CD4-positive, alpha-beta T cell treated with Interleukin-21 for 1 hour (primary cell): ENCODE results near the gene SLC35E4.
"Not testable (repeated sequence)": the region's sequence is repeated elsewhere in the genome, so short reads cannot be mapped to it uniquely, and the experiment has no call there.

Source experiments
- DNase-seq: peaks from one replicate; pipeline ENCODE4 v3.0.0-alpha.2; 2020

SLC35E4 gene

DNA sequence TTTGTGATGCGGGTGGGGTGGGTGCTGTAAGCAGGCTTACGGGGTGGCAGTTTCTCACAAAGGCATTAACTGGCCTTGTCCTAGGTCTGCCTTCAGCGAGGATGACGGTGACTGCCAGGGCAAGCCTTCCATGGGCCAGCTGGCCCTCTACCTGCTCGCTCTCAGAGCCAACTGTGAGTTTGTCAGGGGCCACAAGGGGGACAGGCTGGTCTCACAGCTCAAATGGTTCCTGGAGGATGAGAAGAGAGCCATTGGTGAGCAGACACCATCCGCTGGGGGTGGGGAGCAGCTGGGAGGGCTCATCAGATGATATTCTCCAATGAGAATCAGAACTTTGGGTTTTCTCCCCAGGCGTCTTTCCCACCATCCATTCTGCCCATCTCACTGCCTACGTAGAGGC lies 22.8 kb upstream of the SLC35E4 start:
- no peak for DNase-seq

DNA sequence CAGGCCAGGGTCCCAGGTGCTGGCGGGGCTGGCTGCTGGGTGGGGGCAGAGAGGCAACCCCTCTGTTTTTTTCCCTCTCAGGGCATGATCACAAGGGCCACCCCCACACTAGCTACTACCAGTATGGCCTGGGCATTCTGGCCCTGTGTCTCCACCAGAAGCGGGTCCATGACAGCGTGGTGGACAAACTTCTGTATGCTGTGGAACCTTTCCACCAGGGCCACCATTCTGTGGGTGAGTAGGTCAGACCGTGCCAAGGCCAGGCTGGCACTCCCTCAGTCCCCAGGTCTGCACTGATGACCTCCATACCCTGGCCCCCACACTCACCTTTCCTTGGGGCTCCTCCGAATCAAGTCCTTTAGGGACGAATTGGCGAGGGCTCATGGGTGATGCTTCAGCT lies 21.3 kb upstream of the SLC35E4 start:
- DNase-seq, result no peak

DNA sequence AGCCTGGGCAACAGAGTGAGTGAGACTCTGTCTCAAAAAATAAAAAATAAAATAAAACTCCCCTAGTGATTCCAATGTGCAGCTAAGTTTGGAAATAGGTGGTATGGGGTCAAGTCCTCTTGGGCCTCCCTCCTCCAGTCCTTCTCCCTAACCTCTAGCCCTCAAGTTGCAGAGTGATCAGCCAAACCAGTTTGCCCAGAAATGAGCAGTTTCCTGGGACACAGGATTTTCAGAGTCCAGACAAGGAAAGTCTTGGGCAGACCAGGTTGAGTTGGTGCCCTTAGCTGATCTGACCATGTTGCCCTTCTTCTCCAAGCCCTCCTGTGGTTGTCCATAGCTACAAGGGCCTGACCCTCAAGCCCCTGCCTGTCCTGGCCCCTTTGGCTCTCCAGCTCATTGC lies 20.7 kb upstream of the SLC35E4 start:
- no peak for DNase-seq

DNA sequence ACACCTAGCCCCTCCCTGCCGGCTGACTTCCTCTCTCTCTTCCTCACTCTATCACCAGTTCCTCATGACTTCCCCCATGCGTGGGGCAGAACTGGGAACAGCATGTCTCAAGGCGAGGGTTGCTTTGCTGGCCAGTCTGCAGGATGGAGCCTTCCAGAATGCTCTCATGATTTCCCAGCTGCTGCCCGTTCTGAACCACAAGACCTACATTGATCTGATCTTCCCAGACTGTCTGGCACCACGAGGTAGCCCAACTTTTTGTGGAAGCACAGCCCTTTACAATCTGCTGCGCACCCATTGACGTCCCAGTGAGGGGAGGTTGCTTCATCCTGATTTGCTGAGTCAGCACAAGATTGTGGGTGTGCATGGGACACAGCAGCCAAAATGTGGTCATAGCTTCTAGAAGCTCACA lies 20.0 kb upstream of the SLC35E4 start:
- DNase-seq, result no peak

DNA sequence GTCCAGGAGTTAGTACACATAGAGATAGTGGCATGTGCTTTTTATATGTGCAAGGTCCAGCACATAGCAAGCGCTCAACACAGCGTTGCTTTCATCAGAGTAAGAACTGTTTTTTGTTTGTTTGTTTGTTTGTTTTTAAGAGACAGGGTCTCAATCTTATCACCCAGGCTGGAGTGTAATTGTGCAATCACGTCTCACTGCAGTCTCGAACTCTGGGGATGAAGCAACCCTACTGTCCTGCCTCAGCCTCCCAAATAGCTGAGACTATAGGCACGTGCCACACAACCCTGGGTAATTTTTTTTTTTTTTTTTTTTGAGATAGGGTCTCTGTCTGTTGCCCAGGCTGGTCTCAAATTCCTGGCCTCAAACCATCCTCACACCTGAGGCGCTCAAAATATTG lies 17.8 kb upstream of the SLC35E4 start:
- no peak for DNase-seq

GRCh38 chr22:30619909-30620308 lies 15.7 kb upstream of the SLC35E4 start:
- DNase-seq, result not testable (repeated sequence)

DNA sequence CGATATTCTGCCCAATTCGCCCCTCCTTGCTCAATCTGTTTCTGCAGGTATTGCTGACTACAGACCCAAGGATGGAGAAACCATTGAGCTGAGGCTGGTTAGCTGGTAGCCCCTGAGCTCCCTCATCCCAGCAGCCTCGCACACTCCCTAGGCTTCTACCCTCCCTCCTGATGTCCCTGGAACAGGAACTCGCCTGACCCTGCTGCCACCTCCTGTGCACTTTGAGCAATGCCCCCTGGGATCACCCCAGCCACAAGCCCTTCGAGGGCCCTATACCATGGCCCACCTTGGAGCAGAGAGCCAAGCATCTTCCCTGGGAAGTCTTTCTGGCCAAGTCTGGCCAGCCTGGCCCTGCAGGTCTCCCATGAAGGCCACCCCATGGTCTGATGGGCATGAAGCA lies 9.2 kb upstream of the SLC35E4 start:
- DNase-seq, result no peak

DNA sequence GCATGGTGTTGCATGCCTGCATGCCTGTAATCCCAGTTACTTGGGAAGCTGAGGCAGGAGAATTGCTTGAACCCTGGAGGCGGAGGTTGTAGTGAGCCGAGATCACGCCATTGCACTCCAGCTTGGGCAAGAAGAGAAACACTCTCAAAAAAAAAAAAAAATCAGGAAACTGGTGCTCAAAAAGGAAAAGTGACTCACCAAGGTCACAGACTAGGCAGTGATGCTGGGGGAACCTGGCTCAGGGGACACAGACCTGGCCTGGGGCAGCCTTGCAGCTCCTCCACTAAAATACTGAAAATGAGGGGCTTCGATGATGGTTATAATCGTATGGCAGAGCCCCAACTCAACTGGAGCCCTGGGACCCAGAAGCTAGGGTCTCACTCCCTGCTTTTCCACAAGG lies 8.1 kb upstream of the SLC35E4 start:
- DNase-seq, result no peak

DNA sequence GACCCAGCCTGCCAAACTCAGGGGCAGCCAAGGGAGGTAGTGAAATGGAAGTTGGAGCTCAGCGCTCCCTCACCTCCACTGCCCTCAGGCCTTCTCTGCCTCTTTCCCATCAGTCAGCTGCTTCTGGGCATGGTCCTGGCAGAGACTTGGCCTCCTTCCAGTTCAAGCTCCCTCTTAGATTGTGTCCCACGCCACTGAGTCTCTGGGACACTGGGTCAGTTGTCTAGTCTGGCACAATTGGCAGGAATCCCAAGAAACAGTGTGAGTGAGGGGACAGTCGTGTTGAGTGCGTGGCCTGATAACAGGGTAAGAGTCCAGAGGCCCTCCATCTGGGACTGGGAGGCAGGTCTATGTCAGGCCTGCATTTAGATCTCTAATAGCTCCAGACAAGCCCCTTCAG lies 7.1 kb upstream of the SLC35E4 start:
- DNase-seq, result no peak

GRCh38 chr22:30631469-30631868 lies 4.1 kb upstream of the SLC35E4 start:
- DNase-seq, result not testable (repeated sequence)

GRCh38 chr22:30634471-30635233 lies 929 bp upstream of the SLC35E4 start:
- DNase-seq, result peak; percentile 90

DNA sequence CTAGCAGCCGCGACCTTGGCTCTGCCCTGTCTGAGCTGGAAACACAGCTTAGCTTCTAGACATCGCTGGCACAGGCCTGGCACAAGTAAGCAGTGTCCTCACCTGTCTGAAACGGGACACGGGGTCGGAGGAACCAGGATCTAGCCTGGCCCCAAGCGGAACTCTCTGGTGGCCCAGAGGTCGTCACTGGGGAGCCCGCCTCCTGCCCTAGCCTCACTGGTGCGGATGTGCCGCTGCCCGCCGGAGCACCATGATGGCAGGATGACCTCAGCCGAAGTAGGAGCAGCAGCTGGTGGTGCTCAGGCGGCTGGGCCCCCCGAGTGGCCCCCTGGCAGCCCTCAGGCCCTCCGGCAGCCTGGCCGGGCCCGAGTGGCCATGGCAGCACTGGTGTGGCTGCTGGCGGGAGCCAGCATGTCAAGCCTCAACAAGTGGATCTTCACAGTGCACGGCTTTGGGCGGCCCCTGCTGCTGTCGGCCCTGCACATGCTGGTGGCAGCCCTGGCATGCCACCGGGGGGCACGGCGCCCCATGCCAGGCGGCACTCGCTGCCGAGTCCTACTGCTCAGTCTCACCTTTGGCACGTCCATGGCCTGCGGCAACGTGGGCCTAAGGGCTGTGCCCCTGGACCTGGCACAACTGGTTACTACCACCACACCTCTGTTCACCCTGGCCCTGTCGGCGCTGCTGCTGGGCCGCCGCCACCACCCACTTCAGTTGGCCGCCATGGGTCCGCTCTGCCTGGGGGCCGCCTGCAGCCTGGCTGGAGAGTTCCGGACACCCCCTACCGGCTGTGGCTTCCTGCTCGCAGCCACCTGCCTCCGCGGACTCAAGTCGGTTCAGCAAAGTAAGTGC lies 871 bp downstream of the SLC35E4 start:
- no peak for DNase-seq

GRCh38 chr22:30637701-30638114 lies 2.1 kb downstream of the SLC35E4 start:
- DNase-seq, result no peak

GRCh38 chr22:30640361-30640760 lies 4.8 kb downstream of the SLC35E4 start:
- no peak for DNase-seq

GRCh38 chr22:30640839-30641430 lies 5.4 kb downstream of the SLC35E4 start:
- DNase-seq, result no peak

DNA sequence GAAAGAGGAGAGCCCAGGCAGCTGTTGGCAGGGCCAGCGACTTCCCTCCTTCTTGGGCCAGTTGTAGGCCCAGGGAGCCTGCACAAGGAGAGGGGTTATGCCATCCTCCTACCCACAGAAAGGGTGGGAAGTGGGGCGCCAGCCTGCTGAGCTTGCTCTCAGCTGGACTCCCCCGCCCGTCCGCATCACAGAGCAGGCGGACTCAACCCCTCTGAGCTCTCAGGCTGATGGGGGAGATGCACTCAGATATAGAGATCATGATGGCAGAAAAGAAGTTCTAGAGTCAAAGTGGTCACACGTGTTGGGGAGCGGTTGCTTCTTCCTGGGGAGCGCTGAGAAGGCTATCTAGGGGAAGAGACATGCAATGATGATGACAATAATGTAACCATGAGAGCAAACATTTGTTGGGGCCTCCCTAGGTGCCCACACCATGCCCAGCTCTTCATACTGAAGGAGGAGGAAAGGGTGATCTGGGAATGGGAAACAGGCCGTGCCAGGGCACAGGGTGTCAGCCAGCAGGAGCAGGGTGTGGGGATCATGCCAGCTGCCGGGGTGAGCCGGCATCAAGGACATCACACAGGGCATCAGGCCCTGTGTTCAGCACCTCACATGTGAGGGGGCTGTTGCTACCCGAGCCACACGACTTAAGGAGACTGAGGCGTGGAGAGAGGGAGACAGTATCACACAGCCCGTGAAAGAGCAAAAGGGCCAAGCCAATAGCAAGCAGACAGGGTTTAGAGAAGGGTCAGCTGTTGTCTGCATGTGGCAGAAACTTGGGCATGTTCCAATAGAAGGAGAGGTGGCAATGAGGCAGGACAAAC lies 7.7 kb downstream of the SLC35E4 start:
- DNase-seq, result no peak

DNA sequence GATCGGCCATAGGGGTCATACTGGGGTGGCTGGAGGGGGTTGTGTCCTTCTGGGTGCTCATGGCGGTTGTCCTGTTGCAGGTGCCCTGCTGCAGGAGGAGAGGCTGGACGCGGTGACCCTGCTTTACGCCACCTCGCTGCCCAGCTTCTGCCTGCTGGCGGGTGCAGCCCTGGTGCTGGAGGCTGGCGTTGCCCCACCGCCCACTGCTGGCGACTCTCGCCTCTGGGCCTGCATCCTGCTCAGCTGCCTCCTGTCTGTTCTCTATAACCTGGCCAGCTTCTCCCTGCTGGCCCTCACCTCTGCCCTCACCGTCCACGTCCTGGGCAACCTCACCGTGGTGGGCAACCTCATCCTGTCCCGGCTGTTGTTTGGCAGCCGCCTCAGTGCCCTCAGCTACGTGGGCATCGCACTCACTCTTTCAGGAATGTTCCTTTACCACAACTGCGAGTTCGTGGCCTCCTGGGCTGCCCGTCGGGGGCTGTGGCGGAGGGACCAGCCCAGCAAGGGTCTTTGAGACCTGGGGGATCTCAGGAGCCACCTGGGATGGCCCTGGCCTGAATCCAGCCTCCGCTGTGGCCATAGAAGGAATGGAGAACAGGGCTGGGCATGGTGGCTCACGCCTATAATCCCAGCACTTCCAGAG lies 11.1 kb downstream of the SLC35E4 start:
- no peak for DNase-seq

- DNase-seq, result no peak
Observed at GRCh38 chr22:30647536-30647935, 12.0 kb downstream of the SLC35E4 start.

DNA sequence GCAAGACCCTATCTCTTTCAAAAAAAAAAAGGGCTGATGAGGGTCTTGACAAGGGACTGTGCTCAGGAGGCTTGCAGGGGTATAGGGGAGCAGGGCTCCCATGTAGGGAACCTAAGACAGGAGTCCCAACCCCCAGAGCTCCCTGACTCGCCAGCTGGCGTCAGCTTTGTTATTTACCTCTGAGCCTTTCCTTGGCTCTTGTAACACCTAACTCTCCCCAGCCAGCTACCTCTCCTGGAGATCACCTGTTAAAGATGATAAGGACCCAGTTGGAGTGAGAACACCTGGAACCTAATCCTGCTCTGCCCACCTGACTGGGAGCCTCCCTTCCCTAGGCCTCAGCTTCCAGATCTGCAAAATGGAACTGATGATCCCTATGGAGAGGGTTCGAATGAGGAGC lies 13.2 kb downstream of the SLC35E4 start:
- DNase-seq, result no peak

DNA sequence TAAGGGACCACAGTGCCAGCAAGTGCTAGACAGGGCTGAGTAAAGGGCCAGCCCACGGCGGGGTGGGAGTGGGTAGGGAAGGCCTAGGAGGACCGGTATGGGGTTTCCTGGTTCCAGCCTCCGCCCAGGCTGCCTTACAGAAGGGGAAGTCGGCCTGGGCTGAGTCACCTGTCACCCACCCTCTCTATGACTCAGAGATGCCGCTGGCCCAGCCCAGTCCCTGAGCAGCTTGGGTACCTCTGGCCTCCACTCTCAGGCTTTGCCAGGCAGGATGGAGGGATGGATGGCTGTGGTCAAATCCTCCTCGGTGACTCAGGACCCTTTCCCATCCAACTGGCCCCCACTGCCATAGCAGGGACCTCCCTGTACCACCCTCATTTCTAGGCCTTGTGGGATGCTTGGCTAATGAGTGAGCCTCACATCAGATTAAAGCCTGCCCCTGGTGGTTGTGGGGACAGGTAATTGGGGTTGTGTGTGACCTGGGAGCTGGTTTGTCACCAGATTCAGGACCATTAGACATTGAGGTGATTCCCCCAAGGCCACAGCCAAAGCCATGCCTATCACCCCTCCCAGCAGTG lies 13.9 kb downstream of the SLC35E4 start:
- peak; percentile 51 for DNase-seq

DNA sequence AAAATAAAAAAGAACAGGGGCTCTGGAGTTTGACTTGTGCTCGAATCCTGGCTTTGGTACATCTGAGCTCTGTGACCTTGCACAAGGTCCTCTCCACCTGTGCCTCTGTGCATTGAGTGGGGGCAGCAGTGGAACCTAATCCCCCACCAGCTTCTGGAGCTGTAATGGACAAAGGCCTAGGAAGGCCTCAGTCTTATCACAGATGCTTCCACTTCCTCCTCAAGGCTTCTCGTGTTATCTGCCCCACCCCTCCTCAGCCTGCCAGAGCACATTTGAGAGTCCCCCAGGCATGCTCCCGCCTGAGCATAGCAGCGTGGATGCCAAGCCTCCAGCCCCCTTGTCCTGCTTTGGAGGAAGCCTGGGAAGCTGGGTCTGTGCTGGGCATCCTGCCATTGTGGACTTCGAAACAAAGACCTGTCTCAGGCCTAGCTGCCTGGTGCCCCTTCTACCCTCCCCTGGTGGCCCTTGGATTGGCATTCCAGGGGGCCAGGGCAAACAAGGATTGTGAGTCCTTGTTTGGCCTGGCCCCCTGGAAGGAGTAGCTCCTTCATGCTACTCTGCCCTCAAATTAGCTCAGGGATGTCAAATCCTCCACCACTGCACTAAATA lies 15.0 kb downstream of the SLC35E4 start:
- DNase-seq, result no peak

GRCh38 chr22:30652852-30653251 lies 17.3 kb downstream of the SLC35E4 start:
- DNase-seq, result no peak
